ENCODE measurements around the gene CCDC51.

CCDC51 gene

DNA sequence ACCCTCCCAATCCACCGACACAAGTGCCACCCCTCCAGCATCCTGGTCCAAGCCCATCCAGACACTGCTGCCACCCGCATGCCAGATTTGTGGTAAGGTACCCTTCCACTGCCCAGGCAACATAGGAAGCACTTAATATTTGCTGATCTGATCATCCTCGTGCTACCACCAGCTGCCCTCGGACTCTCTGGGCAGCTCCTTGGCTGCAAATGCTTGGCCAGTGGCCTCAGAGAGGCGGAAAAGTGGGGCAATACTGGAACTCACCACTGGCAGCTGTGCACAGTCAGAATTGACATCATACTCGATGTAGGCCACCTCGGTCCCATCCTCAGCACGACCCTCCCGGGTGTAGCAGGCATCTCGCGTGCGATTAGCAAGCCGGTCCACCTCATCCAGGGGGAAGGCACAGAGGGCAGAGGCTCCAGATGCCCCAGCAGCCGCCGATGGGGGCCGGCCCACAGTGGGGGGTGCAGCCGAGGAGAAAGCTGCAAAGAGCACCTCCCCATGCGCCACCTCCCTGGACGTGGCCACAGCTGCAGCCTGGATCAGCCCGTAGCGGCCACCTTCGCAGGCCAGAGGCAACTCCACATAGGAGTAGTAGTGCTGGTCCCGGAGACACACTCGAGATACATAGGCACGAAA lies 16.6 kb downstream of the CCDC51 start:
- no peaks in the 10 kb centered on the region for H3K36me3 ChIP-seq
- H3K4me3 ChIP-seq (ENCODE audit: low read depth in 1 of 2, low read length in 1 of 2) = no peak overlapping the region
- H3K4me1 ChIP-seq (ENCODE audit: control insufficient read depth in 1 of 2, insufficient read depth in 1 of 2, low read depth in 1 of 2, low read length in 1 of 2) = peaks cover 0 to under 1% of the 10 kb centered on the region in 2 experiments
- no peak overlapping the region for H3K27ac ChIP-seq
- H3K9me3 ChIP-seq = no peaks in the 10 kb centered on the region
- peaks cover 21% of the 10 kb centered on the region for H3K27me3 ChIP-seq
- TF ChIP-seq CTCF (IDR thresholded peaks at IDR 0.05) = no peak

- no peaks in the 10 kb centered on the region for H3K4me1 ChIP-seq (ENCODE audit: control insufficient read depth in 1 of 2, insufficient read depth in 1 of 2, low read depth in 1 of 2, low read length in 1 of 2)
- no peaks in the 10 kb centered on the region for H3K9me3 ChIP-seq
- peaks cover 14% of the 10 kb centered on the region for H3K27me3 ChIP-seq
- TF ChIP-seq CTCF (IDR thresholded peaks at IDR 0.05) = no peak
- no peak overlapping the region for H3K27ac ChIP-seq
- no peaks in the 10 kb centered on the region for H3K36me3 ChIP-seq
- H3K4me3 ChIP-seq (ENCODE audit: low read depth in 1 of 2, low read length in 1 of 2) = no peak overlapping the region
Measured at GRCh38 chr3:48422681-48423080, 17.2 kb downstream of the CCDC51 start.

DNA sequence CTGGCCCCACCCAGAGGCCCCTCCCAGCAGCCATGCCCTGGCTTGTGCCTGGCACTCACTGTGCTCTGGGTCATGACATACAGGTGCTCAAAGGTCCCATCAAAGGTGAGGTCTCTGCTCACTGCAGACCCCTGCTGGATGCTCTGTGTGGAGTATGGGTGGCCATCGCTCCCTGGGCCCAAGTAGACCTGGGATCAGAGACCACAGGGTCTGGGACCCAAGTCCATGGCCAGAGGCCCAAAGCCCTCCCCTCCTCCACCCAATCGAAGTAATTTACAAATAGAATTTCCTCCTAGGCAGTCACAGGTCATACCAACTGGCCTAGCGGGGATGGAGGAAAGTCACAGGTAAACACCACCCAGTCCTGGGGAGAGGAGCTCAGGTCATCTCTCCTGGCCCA lies 17.6 kb downstream of the CCDC51 start:
- Histone ChIP-seq H3K27ac (no peak overlapping the region), H3K4me1 (ENCODE audit: control insufficient read depth in 1 of 2, insufficient read depth in 1 of 2, low read depth in 1 of 2, low read length in 1 of 2) (no peaks in the 10 kb centered on the region), H3K27me3 (peaks cover 10% of the 10 kb centered on the region), H3K4me3 (ENCODE audit: low read depth in 1 of 2, low read length in 1 of 2) (no peak overlapping the region), H3K36me3 (no peaks in the 10 kb centered on the region), H3K9me3 (no peaks in the 10 kb centered on the region)
- no peak for TF ChIP-seq CTCF (IDR thresholded peaks at IDR 0.05)

- H3K36me3 ChIP-seq = no peaks in the 10 kb centered on the region
- no peaks in the 10 kb centered on the region for H3K4me1 ChIP-seq (ENCODE audit: control insufficient read depth in 1 of 2, insufficient read depth in 1 of 2, low read depth in 1 of 2, low read length in 1 of 2)
- no peak for TF ChIP-seq CTCF (IDR thresholded peaks at IDR 0.05)
Measured at GRCh38 chr3:48420561-48420960, 19.4 kb downstream of the CCDC51 start.

GRCh38 chr3:48419597-48419996 lies 20.3 kb downstream of the CCDC51 start:
- Histone ChIP-seq H3K27ac (no peak overlapping the region), H3K27me3 (no peaks in the 10 kb centered on the region), H3K36me3 (no peaks in the 10 kb centered on the region), H3K9me3 (no peaks in the 10 kb centered on the region), H3K4me3 (ENCODE audit: low read depth in 1 of 2, low read length in 1 of 2) (no peak overlapping the region), H3K4me1 (ENCODE audit: control insufficient read depth in 1 of 2, insufficient read depth in 1 of 2, low read depth in 1 of 2, low read length in 1 of 2) (no peaks in the 10 kb centered on the region)
- TF ChIP-seq CTCF (IDR thresholded peaks at IDR 0.05) = no peak

More at GRCh38 chr3:48420561-48420960, 19.4 kb downstream of the CCDC51 start:
- Histone ChIP-seq H3K27me3 (no peaks in the 10 kb centered on the region), H3K27ac (no peak overlapping the region), H3K9me3 (no peaks in the 10 kb centered on the region), H3K4me3 (ENCODE audit: low read depth in 1 of 2, low read length in 1 of 2) (no peak overlapping the region)

Measured in neutrophil (primary cell).